BE2C (cell line): ENCODE data around the gene MUC5B.

Source experiments
- DNase-seq: peaks from one replicate; pipeline ENCODE4 v3.0.0-alpha.2; 2020
- H3K27me3 ChIP-seq: fragments of 250-450 bp; sonication (Bioruptor Pico); 2 replicates; pipeline ENCODE4 v1.5.1; 2020; ENCODE audit warnings: mild to moderate bottlenecking
- H3K36me3 ChIP-seq: fragments of 250-450 bp; sonication (Bioruptor Pico); 2 replicates; pipeline ENCODE4 v1.5.1; 2020; ENCODE audit warnings: mild to moderate bottlenecking
- H3K4me1 ChIP-seq: fragments of 250-450 bp; sonication (Bioruptor Pico); 2 replicates; pipeline ENCODE4 v1.5.1; 2020
- H3K4me3 ChIP-seq: 2 replicates; pipeline ENCODE4 v1.5.1; 2011; ENCODE audit warnings: low read depth, low read length
- H3K9me3 ChIP-seq: fragments of 250-450 bp; sonication (Bioruptor Pico); 2 replicates; pipeline ENCODE4 v1.5.1; 2020
- CTCF ChIP-seq: IDR thresholded peaks from 2 replicates; pipeline ENCODE4 v1.5.1; 2012; ENCODE audit warnings: mild to moderate bottlenecking, low read depth, low read length

The MUC5B gene

GRCh38 chr11:1177020-1177770 lies 45.7 kb upstream of the MUC5B start:
- no peaks in the 10 kb centered on the region for H3K27me3 ChIP-seq
- no peak for DNase-seq
- H3K4me3 ChIP-seq: no peak overlapping the region
- no peaks in the 10 kb centered on the region for H3K36me3 ChIP-seq
- no peak for TF ChIP-seq CTCF
- no peaks in the 10 kb centered on the region for H3K9me3 ChIP-seq
- H3K4me1 ChIP-seq: no peaks in the 10 kb centered on the region

GRCh38 chr11:1177771-1178090 lies 45.1 kb upstream of the MUC5B start:
- no peak for DNase-seq
- Histone ChIP-seq H3K27me3 (no peaks in the 10 kb centered on the region), H3K4me1 (no peaks in the 10 kb centered on the region), H3K36me3 (no peaks in the 10 kb centered on the region), H3K9me3 (no peaks in the 10 kb centered on the region), H3K4me3 (no peak overlapping the region)
- TF ChIP-seq CTCF: no peak

- no peak for DNase-seq
- H3K4me3 ChIP-seq: no peak overlapping the region
- H3K4me1 ChIP-seq: no peaks in the 10 kb centered on the region
- H3K9me3 ChIP-seq: no peaks in the 10 kb centered on the region
- no peaks in the 10 kb centered on the region for H3K36me3 ChIP-seq
- no peak for TF ChIP-seq CTCF
- no peaks in the 10 kb centered on the region for H3K27me3 ChIP-seq
These were observed 44.5 kb upstream of the MUC5B start for GRCh38 chr11:1178201-1178885.

- H3K4me1 ChIP-seq: no peaks in the 10 kb centered on the region
- no peaks in the 10 kb centered on the region for H3K36me3 ChIP-seq
- no peaks in the 10 kb centered on the region for H3K27me3 ChIP-seq
- no peak overlapping the region for H3K4me3 ChIP-seq
- no peak for DNase-seq
- no peaks in the 10 kb centered on the region for H3K9me3 ChIP-seq
- no peak for TF ChIP-seq CTCF
These were observed 44.0 kb upstream of the MUC5B start for GRCh38 chr11:1178906-1179305.

- no peak overlapping the region for H3K4me3 ChIP-seq
- H3K9me3 ChIP-seq: no peaks in the 10 kb centered on the region
- DNase-seq: no peak
- TF ChIP-seq CTCF: no peak
- H3K27me3 ChIP-seq: no peaks in the 10 kb centered on the region
- no peaks in the 10 kb centered on the region for H3K36me3 ChIP-seq
- H3K4me1 ChIP-seq: no peaks in the 10 kb centered on the region
These were observed 43.2 kb upstream of the MUC5B start for GRCh38 chr11:1179641-1180040.

- TF ChIP-seq CTCF: no peak
- no peak for DNase-seq
- Histone ChIP-seq H3K27me3 (no peaks in the 10 kb centered on the region), H3K4me3 (no peak overlapping the region), H3K9me3 (no peaks in the 10 kb centered on the region), H3K4me1 (no peaks in the 10 kb centered on the region), H3K36me3 (no peaks in the 10 kb centered on the region)
These were observed 42.7 kb upstream of the MUC5B start for GRCh38 chr11:1180171-1180570.
